Measurements from ENCODE around the gene PODXL. TPM values are rescaled to one million over a fixed set of nuclear protein-coding genes. Genes with fewer than 3 reads are reported as not detected.
A peak's percentile ranks its signal among the peaks of the same experiment; 100 is the strongest.

PODXL gene
- total and polyA plus RNA-seq, 2 donors from 2014 or later, result 114 to 150 TPM

GRCh38 chr7:131591687-131592319 lies 35.4 kb upstream of the PODXL start:
- DNase-seq (no peak), FAIRE-seq (no peak)
- no peaks in the 10 kb centered on the region for H3K27me3 ChIP-seq (ENCODE audit: control insufficient read depth, insufficient read depth, low read length)
- H3K27ac ChIP-seq (ENCODE audit: low read depth in 2 of 2, low read length in 2 of 2), result no peak overlapping the region
- H3K9ac ChIP-seq (ENCODE audit: low read length in 3 of 3), result no peak overlapping the region
- H3K36me3 ChIP-seq (ENCODE audit: control insufficient read depth in 2 of 3, insufficient read depth in 3 of 3, low read length in 3 of 3), result no peaks in the 10 kb centered on the region
- TF ChIP-seq CTCF (IDR thresholded peaks at IDR 0.05; ENCODE audit: borderline replicate concordance, extremely low read depth, insufficient read depth), result no peak
- intact Hi-C loops (cut with DNase I), result no loop called here
- peaks cover 0 to 1% (median 0%) of the 10 kb centered on the region in 3 donors for H3K9me3 ChIP-seq (ENCODE audit: control insufficient read depth in 2 of 3, insufficient read depth in 1 of 3, low read length in 3 of 3)
- H3K4me1 ChIP-seq (ENCODE audit: control insufficient read depth in 2 of 3, insufficient read depth in 2 of 3, low read depth in 1 of 3, low read length in 3 of 3), result peaks cover 0 to 7% (median 2%) of the 10 kb centered on the region in 3 donors
- no peak overlapping the region for H3K4me3 ChIP-seq (ENCODE audit: low read length in 3 of 3)

- DNase-seq, result no peak
- intact Hi-C loops (cut with DNase I), result no loop called here
Measured at GRCh38 chr7:131587315-131587923, 31.0 kb upstream of the PODXL start.

GRCh38 chr7:131586759-131587158 lies 30.3 kb upstream of the PODXL start:
- Histone ChIP-seq H3K4me1 (ENCODE audit: control insufficient read depth in 2 of 3, insufficient read depth in 2 of 3, low read depth in 1 of 3, low read length in 3 of 3) (peaks cover 0 to 13% (median 2%) of the 10 kb centered on the region in 3 donors), H3K9me3 (ENCODE audit: control insufficient read depth in 2 of 3, insufficient read depth in 1 of 3, low read length in 3 of 3) (peaks cover 0 to 1% (median 0%) of the 10 kb centered on the region in 3 donors), H3K4me3 (ENCODE audit: low read length in 3 of 3) (peak overlapping the region in 1 of 3 donors; percentile 8), H3K9ac (ENCODE audit: low read length in 3 of 3) (no peak overlapping the region), H3K27me3 (ENCODE audit: control insufficient read depth, insufficient read depth, low read length) (no peaks in the 10 kb centered on the region), H3K36me3 (ENCODE audit: control insufficient read depth in 2 of 3, insufficient read depth in 3 of 3, low read length in 3 of 3) (no peaks in the 10 kb centered on the region), H3K27ac (ENCODE audit: low read depth in 2 of 2, low read length in 2 of 2) (no peak overlapping the region)
- FAIRE-seq (no peak), DNase-seq (no peak)
- intact Hi-C loops (cut with DNase I), result no loop called here
- no peak for TF ChIP-seq CTCF (IDR thresholded peaks at IDR 0.05; ENCODE audit: borderline replicate concordance, extremely low read depth, insufficient read depth)

More at GRCh38 chr7:131587315-131587923, 31.0 kb upstream of the PODXL start:
- H3K9ac ChIP-seq (ENCODE audit: low read length in 3 of 3), result no peak overlapping the region
- peaks cover 0 to 1% (median 0%) of the 10 kb centered on the region in 3 donors for H3K9me3 ChIP-seq (ENCODE audit: control insufficient read depth in 2 of 3, insufficient read depth in 1 of 3, low read length in 3 of 3)
- no peak for FAIRE-seq
- peaks cover 0 to 10% (median 2%) of the 10 kb centered on the region in 3 donors for H3K4me1 ChIP-seq (ENCODE audit: control insufficient read depth in 2 of 3, insufficient read depth in 2 of 3, low read depth in 1 of 3, low read length in 3 of 3)
- no peak for TF ChIP-seq CTCF (IDR thresholded peaks at IDR 0.05; ENCODE audit: borderline replicate concordance, extremely low read depth, insufficient read depth)
- H3K27me3 ChIP-seq (ENCODE audit: control insufficient read depth, insufficient read depth, low read length), result no peaks in the 10 kb centered on the region
- H3K4me3 ChIP-seq (ENCODE audit: low read length in 3 of 3), result peak overlapping the region in 1 of 3 donors; percentile 8
- H3K27ac ChIP-seq (ENCODE audit: low read depth in 2 of 2, low read length in 2 of 2), result no peak overlapping the region
- H3K36me3 ChIP-seq (ENCODE audit: control insufficient read depth in 2 of 3, insufficient read depth in 3 of 3, low read length in 3 of 3), result no peaks in the 10 kb centered on the region

All from kidney (tissue), 14 donors.